SHP77 treated with DMSO at 0.1 percent for 48 hours (cell line): ENCODE data around the gene ARHGAP23.
A peak's percentile ranks its signal among the peaks of the same experiment; 100 is the strongest.

Experiments
- DNase-seq: peaks from one replicate; lab custom pipeline; 2025; lab: John Stamatoyannopoulos, UW

Gene ARHGAP23

GRCh38 chr17:38443356-38444031 lies 15.2 kb downstream of the ARHGAP23 start:
- DNase-seq: no peak

GRCh38 chr17:38444151-38444550 lies 15.9 kb downstream of the ARHGAP23 start:
- DNase-seq: no peak

DNA sequence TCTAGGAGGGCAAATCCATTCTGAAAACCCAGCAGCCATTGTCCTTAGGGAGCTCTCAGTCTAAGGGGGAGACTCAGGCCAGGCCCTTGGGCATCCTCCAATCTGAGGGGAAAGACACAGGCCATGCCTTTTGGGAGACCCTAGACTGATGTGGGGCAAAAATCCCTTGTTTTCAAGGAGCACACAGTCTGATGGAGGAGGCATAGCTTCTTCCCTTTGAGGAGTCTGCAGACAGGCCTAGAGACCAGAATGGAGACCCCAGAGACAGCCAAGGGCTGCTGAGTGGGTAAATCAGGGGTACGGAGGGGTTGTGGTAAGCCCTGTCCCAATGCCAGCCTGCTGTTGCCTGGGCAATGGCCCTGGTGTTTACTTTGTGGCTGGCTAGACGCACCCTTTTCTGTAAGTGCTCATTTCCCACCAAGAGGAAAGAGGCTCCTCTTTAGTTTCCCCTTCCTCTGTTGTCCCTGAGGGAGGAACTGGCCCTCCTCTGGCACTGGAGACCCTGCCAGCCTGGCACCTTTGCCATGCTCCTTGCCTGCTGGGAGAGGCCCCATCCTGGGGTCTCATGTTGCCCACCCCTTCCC lies 19.3 kb downstream of the ARHGAP23 start:
- no peak for DNase-seq

- DNase-seq: no peak
Measured at GRCh38 chr17:38448208-38448771, 20.0 kb downstream of the ARHGAP23 start.

DNA sequence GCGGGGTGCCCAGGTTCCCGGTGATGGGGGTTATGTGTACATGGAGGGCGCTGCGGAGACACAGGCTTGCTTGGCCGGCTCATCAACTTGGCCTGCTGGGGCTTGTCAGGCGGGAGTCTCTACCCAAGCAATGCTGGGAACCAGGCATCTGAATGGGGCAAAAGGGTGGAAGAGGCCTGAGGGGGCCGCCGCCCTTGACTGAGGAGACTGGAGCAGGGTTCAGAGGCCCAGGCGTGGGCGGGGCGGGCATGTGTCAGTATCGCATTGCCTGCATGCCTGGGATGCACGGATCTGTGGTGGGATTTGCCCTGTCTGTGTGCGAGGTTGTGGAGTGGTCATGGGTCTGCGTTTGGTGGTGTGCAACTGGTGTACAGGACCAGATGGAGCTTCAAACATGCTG lies 21.1 kb downstream of the ARHGAP23 start:
- no peak for DNase-seq

GRCh38 chr17:38450557-38451029 lies 22.3 kb downstream of the ARHGAP23 start:
- DNase-seq: no peak

DNA sequence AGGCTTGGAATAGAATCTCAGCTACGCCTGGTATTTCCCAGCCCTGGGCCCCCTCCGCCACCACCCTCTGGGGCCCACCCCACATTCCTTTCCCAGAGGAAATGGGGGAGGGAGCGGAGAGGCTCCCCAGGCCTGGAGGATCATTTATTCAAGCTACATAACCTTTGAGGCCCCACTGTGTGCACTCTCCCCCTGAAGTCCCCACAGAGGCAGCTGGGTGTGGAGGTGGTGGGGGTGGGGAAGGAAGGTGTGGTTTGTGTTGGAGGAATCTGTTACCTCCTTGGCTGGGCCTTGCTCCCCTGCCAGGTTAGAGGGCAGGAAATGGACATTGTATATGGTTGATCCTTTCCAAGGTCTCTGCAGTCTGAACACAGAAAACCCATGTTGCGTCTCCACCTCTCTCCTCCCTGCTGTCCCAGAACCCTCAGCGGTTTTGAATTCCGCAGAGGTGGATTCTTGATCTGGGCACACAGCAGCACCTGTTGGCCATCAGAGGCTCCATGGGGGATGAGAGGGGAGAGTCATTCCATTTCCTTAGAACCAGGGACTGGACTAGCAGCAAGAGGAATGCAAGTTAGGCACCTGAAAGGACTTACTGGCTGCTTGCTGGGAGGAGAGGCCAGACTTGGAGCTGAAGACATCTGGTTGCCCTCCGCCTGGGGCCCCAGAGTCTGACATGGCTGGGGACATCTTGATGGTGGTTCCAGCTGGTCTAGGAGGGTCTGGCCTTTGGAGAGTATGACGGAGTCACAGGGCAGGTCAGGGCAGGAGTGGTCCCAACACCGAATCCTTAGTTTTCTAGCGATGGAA lies 23.0 kb downstream of the ARHGAP23 start:
- no peak for DNase-seq

DNA sequence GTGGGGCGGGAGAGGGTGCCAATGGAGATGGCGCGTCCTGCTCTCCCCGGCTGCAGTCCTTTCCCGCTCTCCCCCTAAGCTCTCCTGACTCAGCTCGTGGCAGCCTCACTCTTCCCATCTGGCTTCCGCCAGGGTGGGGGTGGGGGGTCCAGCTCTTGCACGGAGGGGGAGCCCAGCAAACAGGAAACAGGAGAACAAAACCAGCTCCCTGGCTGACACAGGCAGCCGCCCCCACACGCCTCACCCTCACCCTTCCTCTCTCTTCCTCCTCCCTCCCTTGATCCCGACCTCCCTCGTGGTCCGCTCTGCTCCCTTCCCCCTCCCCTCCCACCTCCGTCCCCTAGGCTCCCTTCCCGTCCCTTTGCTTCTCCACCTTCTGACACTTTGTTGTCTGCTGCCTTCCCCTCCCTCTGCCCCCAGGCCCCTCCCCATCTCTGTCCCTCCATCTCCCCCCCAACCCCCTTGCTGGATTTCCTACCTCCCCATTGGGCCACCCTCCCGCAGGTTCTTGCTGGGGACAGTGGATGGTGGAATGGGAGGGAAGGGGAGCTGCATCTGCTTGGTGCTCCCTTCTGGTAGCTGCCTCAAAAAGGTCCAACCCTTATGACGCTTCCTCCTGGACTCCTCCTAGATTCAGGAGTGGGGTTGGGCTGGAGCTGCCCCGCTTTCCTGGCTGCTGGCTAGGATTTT lies 23.7 kb downstream of the ARHGAP23 start:
- DNase-seq: no peak

- no peak for DNase-seq
Measured at GRCh38 chr17:38452719-38453118, 24.5 kb downstream of the ARHGAP23 start.

GRCh38 chr17:38453951-38454421 lies 25.7 kb downstream of the ARHGAP23 start:
- no peak for DNase-seq

DNA sequence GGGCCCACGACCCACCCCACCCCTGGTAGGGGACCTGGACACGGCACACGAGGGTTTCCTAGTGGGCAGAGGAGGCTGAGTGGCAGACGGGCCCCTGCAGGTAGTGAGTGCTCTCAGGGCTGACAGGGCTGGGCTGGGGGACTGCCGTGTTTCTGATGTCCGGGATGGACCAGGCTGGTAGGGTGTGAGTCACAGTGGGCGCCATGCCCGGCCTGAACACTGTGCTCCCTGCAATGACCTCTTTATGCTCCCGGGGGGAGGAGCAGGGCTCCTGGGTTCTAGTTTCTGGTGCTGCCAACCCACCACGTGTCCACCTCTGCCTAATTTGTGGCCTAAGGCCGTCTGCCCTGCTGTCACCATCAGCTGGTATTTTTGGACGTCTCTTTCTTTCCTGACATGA lies 26.3 kb downstream of the ARHGAP23 start:
- DNase-seq: no peak

DNA sequence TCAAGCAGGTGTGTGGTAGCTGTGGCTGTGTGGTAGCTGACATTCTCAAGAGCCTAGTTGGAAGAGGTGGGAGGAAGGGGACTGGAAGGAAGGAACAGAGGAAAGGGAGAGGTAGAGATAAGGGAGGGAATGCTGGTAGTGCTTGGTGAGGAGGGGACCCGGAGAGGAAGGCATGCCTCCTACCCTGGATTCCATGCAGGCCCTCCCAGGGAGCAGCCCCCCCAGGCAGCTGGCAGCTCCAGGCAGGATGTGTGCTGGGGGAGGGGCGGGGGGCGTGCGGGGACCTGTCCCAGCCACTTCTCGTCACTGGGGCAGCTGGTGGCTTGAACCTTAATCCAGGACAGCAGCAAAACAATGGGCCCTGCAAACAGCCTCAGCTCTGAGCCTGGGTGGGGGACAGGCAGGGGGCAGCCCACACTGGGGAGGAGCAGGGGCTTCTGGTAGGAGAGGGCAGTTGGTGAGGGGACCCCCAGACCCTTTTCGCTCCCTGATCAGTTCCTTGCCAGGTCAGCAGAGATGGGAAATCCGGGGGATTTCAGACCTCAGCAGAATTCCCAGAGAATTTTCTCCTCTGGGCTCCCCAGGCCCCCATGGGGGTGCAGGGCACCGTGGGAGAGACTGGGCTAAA lies 27.1 kb downstream of the ARHGAP23 start:
- DNase-seq: peak; percentile 45

GRCh38 chr17:38456031-38456815 lies 28.0 kb downstream of the ARHGAP23 start:
- no peak for DNase-seq

DNA sequence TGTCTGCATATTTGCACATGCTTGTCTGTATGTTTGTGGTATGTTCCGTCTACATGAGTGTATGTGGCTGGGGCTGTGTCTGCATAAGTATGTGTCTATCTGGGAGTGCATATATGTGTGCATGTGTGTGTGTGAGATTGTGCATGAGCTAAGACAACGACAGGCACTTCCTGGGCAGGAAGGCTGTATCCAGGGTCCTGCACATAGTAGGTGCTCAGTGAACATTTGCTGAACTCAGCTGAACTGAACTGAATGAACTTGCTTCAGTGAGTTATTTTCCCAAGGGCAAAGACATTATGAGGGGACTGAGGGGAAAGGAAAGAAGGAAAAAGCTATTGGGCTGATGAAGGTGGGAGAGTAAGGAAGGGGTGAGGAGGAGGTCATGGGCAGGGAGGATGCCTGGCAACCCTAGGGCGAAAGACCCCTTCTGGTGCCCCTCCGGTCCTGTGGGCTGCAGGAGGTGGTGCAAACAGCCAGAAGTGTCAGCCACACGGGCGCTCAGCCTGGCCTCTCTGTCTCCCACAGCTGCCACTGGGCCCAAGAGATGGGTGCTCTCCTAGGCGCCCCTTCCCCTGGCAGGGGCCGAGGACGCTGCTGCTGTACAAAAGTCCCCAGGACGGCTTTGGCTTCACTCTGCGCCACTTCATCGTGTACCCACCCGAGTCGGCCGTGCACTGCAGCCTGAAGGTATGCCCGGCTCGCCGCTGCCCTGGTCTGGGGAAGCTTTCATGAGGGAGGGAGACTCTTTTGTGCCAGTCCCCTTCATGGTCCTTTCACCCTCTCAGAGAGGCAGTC lies 29.5 kb downstream of the ARHGAP23 start:
- no peak for DNase-seq

GRCh38 chr17:38458521-38458920 lies 30.3 kb downstream of the ARHGAP23 start:
- DNase-seq: no peak

DNA sequence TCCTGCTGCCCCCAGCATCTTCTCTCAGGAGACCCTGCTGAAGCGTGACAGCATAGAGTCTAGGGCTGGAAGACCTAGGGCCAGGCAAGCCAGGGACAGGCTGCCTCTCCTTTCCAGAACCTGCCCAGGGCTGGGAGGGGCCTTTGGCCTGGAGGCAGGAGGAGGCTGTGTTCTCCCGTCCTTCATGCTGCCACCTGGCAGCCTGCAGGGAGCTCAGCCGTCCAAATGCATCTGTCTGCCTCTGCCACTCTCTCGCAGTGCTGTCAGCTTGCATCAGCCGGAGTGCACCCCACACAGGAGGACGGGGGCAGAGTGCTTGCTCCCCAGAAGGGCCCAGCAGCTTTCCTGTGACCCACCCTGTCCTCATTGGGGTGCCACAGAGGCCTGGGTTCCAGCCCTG lies 31.3 kb downstream of the ARHGAP23 start:
- DNase-seq: no peak

- DNase-seq: no peak
Measured at GRCh38 chr17:38460082-38460715, 31.9 kb downstream of the ARHGAP23 start.

DNA sequence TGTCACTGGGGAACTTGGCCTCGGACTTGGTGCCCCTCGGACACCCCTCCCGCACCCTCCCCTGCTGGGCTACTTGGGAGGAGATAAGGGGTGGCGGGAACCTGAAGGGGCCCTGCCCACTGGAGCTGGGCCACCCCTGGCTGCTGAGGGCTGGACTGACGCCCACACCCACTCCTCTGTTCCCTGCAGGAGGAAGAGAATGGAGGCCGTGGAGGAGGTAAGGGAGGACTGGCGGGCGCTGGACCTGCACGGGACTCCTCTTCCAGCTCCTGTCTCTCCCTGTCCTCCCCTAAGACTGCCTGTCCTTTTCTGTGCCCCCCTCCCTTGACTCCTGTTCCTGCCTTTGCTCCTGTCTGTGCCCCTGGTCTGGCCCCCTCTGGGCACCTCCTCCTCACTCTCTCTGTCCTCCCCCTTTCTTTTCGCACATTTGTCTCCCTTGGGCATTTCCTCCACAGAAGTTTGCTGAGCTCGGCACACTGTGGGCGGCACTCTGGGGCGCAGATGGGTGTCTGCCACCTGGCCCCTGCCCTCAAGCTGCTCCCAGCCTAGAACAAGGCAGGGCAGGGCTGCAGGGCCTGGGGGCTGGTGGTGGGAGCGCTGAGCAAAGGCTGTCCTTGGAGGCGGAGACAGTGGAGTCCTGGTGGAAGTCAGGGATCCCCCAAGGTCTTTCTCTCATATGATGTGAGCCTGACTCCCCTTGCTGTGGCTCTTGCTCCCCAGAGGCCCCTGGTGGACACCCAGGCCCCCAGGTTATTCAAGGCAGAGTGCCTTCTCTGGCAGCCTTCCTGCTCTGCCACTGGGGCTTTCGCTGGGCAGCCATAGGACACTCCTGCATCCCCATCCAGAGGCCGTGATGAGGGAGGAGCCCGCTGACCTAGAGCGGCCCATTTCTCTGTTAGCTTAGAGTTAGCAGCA lies 32.7 kb downstream of the ARHGAP23 start:
- DNase-seq: no peak
